NCI-H524 (cell line): ENCODE data around the gene CHST8.
A peak's percentile ranks its signal among the peaks of the same experiment; 100 is the strongest.
"Not testable (repeated sequence)": the region's sequence is repeated elsewhere in the genome, so short reads cannot be mapped to it uniquely, and the experiment has no call there.

ENCODE experiments used
- DNase-seq, 2 experiments: peaks; one replicate each; lab custom pipeline; 2025; lab: John Stamatoyannopoulos, UW

Gene CHST8

GRCh38 chr19:33621811-33622504 lies at the start of gene CHST8:
TSS of gene CHST8 (plus strand) at chr19:33621953. CDS start at chr19:33689262, 67,309 bp downstream.
- peak; percentile 43 to 82 for DNase-seq

GRCh38 chr19:33572929-33573328 lies 48.8 kb upstream of the CHST8 start:
- no peak for DNase-seq

- no peak for DNase-seq
Measured at GRCh38 chr19:33574824-33575223, 46.9 kb upstream of the CHST8 start.

GRCh38 chr19:33578697-33579096 lies 43.1 kb upstream of the CHST8 start:
- DNase-seq, result no peak

- DNase-seq, result no peak
Measured at GRCh38 chr19:33580026-33580644, 41.6 kb upstream of the CHST8 start.

GRCh38 chr19:33580645-33581037 lies 41.1 kb upstream of the CHST8 start:
- DNase-seq, result no peak

- no peak for DNase-seq
Measured at GRCh38 chr19:33582914-33583313, 38.8 kb upstream of the CHST8 start.

- no peak for DNase-seq
Measured at GRCh38 chr19:33587150-33587549, 34.6 kb upstream of the CHST8 start.

GRCh38 chr19:33590224-33590623 lies 31.5 kb upstream of the CHST8 start:
- no peak for DNase-seq

- no peak for DNase-seq
Measured at GRCh38 chr19:33595783-33596182, 26.0 kb upstream of the CHST8 start.

- DNase-seq, result no peak
Measured at GRCh38 chr19:33601583-33601982, 20.2 kb upstream of the CHST8 start.

- no peak for DNase-seq
Measured at GRCh38 chr19:33602576-33603204, 19.1 kb upstream of the CHST8 start.

- peak in 1 of 2 experiments; percentile 55 for DNase-seq
Measured at GRCh38 chr19:33603377-33603776, 18.4 kb upstream of the CHST8 start.

- DNase-seq, result peak; percentile 90 to 96
Measured at GRCh38 chr19:33604651-33605050, 17.1 kb upstream of the CHST8 start.

- not testable (repeated sequence) for DNase-seq
Measured at GRCh38 chr19:33605803-33606295, 15.9 kb upstream of the CHST8 start.

- DNase-seq, result peak; percentile 34 to 84
Measured at GRCh38 chr19:33606556-33606955, 15.2 kb upstream of the CHST8 start.

GRCh38 chr19:33609353-33609752 lies 12.4 kb upstream of the CHST8 start:
- no peak for DNase-seq

- no peak for DNase-seq
Measured at GRCh38 chr19:33610588-33610987, 11.2 kb upstream of the CHST8 start.

GRCh38 chr19:33612928-33613619 lies 8.7 kb upstream of the CHST8 start:
- no peak for DNase-seq

GRCh38 chr19:33613620-33614000 lies 8.1 kb upstream of the CHST8 start:
- DNase-seq, result peak; percentile 81 to 82

- DNase-seq, result no peak
Measured at GRCh38 chr19:33616346-33616745, 5.4 kb upstream of the CHST8 start.

GRCh38 chr19:33616857-33617256 lies 4.9 kb upstream of the CHST8 start:
- DNase-seq, result no peak
